Glomerular endothelial cell (primary cell): ENCODE results near the gene BMPR1B. TPM values are rescaled to one million over a fixed set of nuclear protein-coding genes. Genes with fewer than 3 reads are reported as not detected.
"Not testable (repeated sequence)": the region's sequence is repeated elsewhere in the genome, so short reads cannot be mapped to it uniquely, and the experiment has no call there.

ENCODE experiments used
- DNase-seq: peaks from one replicate; pipeline ENCODE4 v3.0.0-alpha.2; 2011; ENCODE audit warnings: low read depth, low spot score; ENCODE audit errors: extremely low read depth
- total RNA-seq: library from RNA; depleted of rRNA; stranded (reverse); fragments of >200 nt; gene quantifications from 2 replicates; pipeline ENCODE4 v1.2.3, GENCODE V29; 2015

Gene BMPR1B
- total RNA-seq, 1 donor from 2014 or later, result 0.88 TPM

- no peak for DNase-seq
Observed at GRCh38 chr4:95018785-95019184, 261.0 kb downstream of the BMPR1B start.

GRCh38 chr4:95020521-95020920 is 262.8 kb downstream of the BMPR1B start:
- DNase-seq, result no peak

GRCh38 chr4:95021099-95021498 is 263.3 kb downstream of the BMPR1B start:
- DNase-seq, result no peak

- DNase-seq, result no peak
Observed at GRCh38 chr4:95023110-95023509, 265.4 kb downstream of the BMPR1B start.

- no peak for DNase-seq
Observed at GRCh38 chr4:95027905-95028618, 270.3 kb downstream of the BMPR1B start.

- no peak for DNase-seq
Observed at GRCh38 chr4:95038791-95039190, 281.0 kb downstream of the BMPR1B start.

GRCh38 chr4:95044324-95044837 is 286.6 kb downstream of the BMPR1B start:
- no peak for DNase-seq

- DNase-seq, result no peak
Observed at GRCh38 chr4:95045429-95045828, 287.7 kb downstream of the BMPR1B start.

- no peak for DNase-seq
Observed at GRCh38 chr4:95048296-95048695, 290.5 kb downstream of the BMPR1B start.

- no peak for DNase-seq
Observed at GRCh38 chr4:95049551-95050233, 291.9 kb downstream of the BMPR1B start.

- DNase-seq, result no peak
Observed at GRCh38 chr4:95050980-95051701, 293.4 kb downstream of the BMPR1B start.

GRCh38 chr4:95051702-95052020 is 293.9 kb downstream of the BMPR1B start:
- DNase-seq, result no peak

- DNase-seq, result no peak
Observed at GRCh38 chr4:95058991-95059390, 301.2 kb downstream of the BMPR1B start.

- DNase-seq, result no peak
Observed at GRCh38 chr4:95059663-95060062, 301.9 kb downstream of the BMPR1B start.

GRCh38 chr4:95061220-95061619 is 303.5 kb downstream of the BMPR1B start:
- no peak for DNase-seq

- not testable (repeated sequence) for DNase-seq
Observed at GRCh38 chr4:95061801-95062200, 304.0 kb downstream of the BMPR1B start.

GRCh38 chr4:95066050-95066449 is 308.3 kb downstream of the BMPR1B start:
- no peak for DNase-seq

GRCh38 chr4:95068401-95068800 is 310.6 kb downstream of the BMPR1B start:
- DNase-seq, result no peak

- DNase-seq, result no peak
Observed at GRCh38 chr4:95068818-95069478, 311.2 kb downstream of the BMPR1B start.

GRCh38 chr4:95071851-95072250 is 314.1 kb downstream of the BMPR1B start:
- DNase-seq, result no peak

GRCh38 chr4:95073646-95074045 is 315.9 kb downstream of the BMPR1B start:
- no peak for DNase-seq
